HepG2 (cell line): ENCODE results near the gene PLCL2. TPM values are rescaled to one million over a fixed set of nuclear protein-coding genes. Genes with fewer than 3 reads are reported as not detected.

Source experiments
- ATAC-seq: fragments of 200-7000 bp; cut with Tn5 transposase; 3 replicates; pipeline ENCODE4 v1.9.1; 2020; ENCODE audit warnings: mild to moderate bottlenecking, moderate library complexity
- BruUV-seq: library from RNA; stranded (reverse); fragments of 400-500 nt; replicated peaks from 2 replicates; lab custom pipeline; 2021; lab: Mats Ljungman, UMichigan
- CTCF ChIA-PET: fragments of 300-600 bp; formaldehyde crosslinking; extraction: SDS; loops from one replicate; lab custom pipeline; 2021; ENCODE audit warnings: low total read pairs, inconsistent platforms, low intra/inter-chr PET ratio; lab: Yijun Ruan, JAX
- POLR2A ChIA-PET: fragments of 350-600 bp; sonication (Branson Sonifier 250); formaldehyde crosslinking; loops from one replicate; lab custom pipeline; 2020; ENCODE audit warnings: antibody characterized with exemption, inconsistent platforms; lab: Yijun Ruan, JAX
- DNase-seq: peaks from one replicate; pipeline ENCODE4 v3.0.0-alpha.2; 2015; ENCODE audit warnings: low spot score
- FAIRE-seq: peaks from 3 replicates; lab custom pipeline; 2011; peaks lifted over from hg19 to GRCh38; lab: Jason Lieb, UNC
- H2AFZ ChIP-seq: one replicate; pipeline ENCODE4 v1.6.1; 2011; ENCODE audit warnings: low read length, inconsistent platforms
- H3K27ac ChIP-seq: fragments of 300-600 bp; 3 replicates; pipeline ENCODE4 v1.8.0; 2011; ENCODE audit warnings: mixed run types, mild to moderate bottlenecking, mixed read lengths, low read length, inconsistent platforms; ENCODE audit not compliant: insufficient read depth; ENCODE audit errors: extremely low read length
- H3K27me3 ChIP-seq, 2 experiments: fragments of 200-600 bp in 1 of 2; 2 replicates in 1 of 2; 3 replicates in 1 of 2; pipeline versions ENCODE4 v1.6.0 to v1.8.0; 2011; ENCODE audit warnings: low read length in 2 of 2, mild to moderate bottlenecking in 2 of 2, moderate library complexity in 2 of 2, inconsistent platforms in 1 of 2; ENCODE audit not compliant: insufficient read depth in 2 of 2, control insufficient read depth in 1 of 2
- H3K36me3 ChIP-seq, 2 experiments: fragments of 200-600 bp in 1 of 2; replicated peaks in 1 of 2; 2 replicates in 1 of 2; 3 replicates in 1 of 2; pipeline versions ENCODE4 v1.5.1 to v1.8.0; 2011; ENCODE audit warnings: low read length in 2 of 2, inconsistent platforms in 1 of 2; ENCODE audit not compliant: insufficient read depth in 2 of 2, control insufficient read depth in 1 of 2
- H3K4me1 ChIP-seq: 2 replicates; pipeline ENCODE4 v1.5.1; 2012; ENCODE audit warnings: low read length, inconsistent platforms; ENCODE audit not compliant: insufficient read depth
- H3K4me2 ChIP-seq: 2 replicates; pipeline ENCODE4 v1.6.0; 2011; ENCODE audit warnings: low read depth, low read length, inconsistent platforms
- H3K4me3 ChIP-seq, 3 experiments: fragments of 200-600 bp in 1 of 3; sonication (generic), shearing (Covaris generic) in 1 of 3; replicated peaks in 1 of 3; 2 replicates each; pipeline ENCODE4 v1.5.1; 2011 to 2016; ENCODE audit warnings: low read length in 3 of 3, inconsistent platforms in 2 of 3, low read depth in 2 of 3, mild to moderate bottlenecking in 2 of 3, control low read depth in 1 of 3, mixed read lengths in 1 of 3; ENCODE audit not compliant: insufficient read depth in 1 of 3
- H3K79me2 ChIP-seq: one replicate; pipeline ENCODE4 v1.6.1; 2011; ENCODE audit warnings: low read length, inconsistent platforms; ENCODE audit not compliant: insufficient read depth
- H3K9ac ChIP-seq: 2 replicates; pipeline ENCODE4 v1.6.0; 2011; ENCODE audit warnings: mild to moderate bottlenecking, low read depth, low read length, inconsistent platforms; ENCODE audit not compliant: insufficient read depth
- H3K9me3 ChIP-seq: 2 replicates; pipeline ENCODE4 v1.5.1; 2012; ENCODE audit warnings: mild to moderate bottlenecking, low read length
- H4K20me1 ChIP-seq: 2 replicates; pipeline ENCODE4 v1.6.0; 2011; ENCODE audit warnings: inconsistent platforms, mild to moderate bottlenecking, low read length, moderate library complexity; ENCODE audit not compliant: insufficient read depth
- HNRNPL ChIP-seq: fragments of 200-400 bp; formaldehyde crosslinking; IDR thresholded peaks from 2 replicates; pipeline ENCODE4 v1.6.1; 2017; ENCODE audit warnings: mild to moderate bottlenecking, low read depth, low read length
- KLF11 ChIP-seq: IDR thresholded peaks from 2 replicates; pipeline ENCODE4 v1.6.1; 2016; ENCODE audit warnings: missing compliant biosample characterization
- KMT2B ChIP-seq: IDR thresholded peaks from 2 replicates; pipeline ENCODE4 v1.6.1; 2016; ENCODE audit warnings: missing genetic modification reagents, missing compliant biosample characterization
- MXI1 ChIP-seq: IDR thresholded peaks from 3 replicates; pipeline ENCODE4 v1.6.1; 2012; ENCODE audit warnings: low read depth, low read length, inconsistent platforms, borderline replicate concordance
- SATB2 ChIP-seq: sonication (generic); formaldehyde crosslinking; IDR thresholded peaks from 2 replicates; pipeline ENCODE4 v1.5.0; 2020; ENCODE audit warnings: missing genetic modification reagents
- SIN3A ChIP-seq: IDR thresholded peaks from 2 replicates; pipeline ENCODE4 v1.6.1; 2011; ENCODE audit warnings: low read depth, mild to moderate bottlenecking, control low read depth, low read length, borderline replicate concordance
- ZBTB8A ChIP-seq: sonication (generic); formaldehyde crosslinking; IDR thresholded peaks from 2 replicates; pipeline ENCODE4 v1.4.0; 2020; ENCODE audit warnings: mild to moderate bottlenecking, low read depth, missing genetic modification reagents, borderline replicate concordance
- ZNF3 ChIP-seq: IDR thresholded peaks from 2 replicates; pipeline ENCODE4 v1.7.0; 2017; ENCODE audit warnings: inconsistent platforms
- ZNF432 ChIP-seq: sonication (generic); formaldehyde crosslinking; IDR thresholded peaks from 2 replicates; pipeline ENCODE4 v1.5.0; 2020; ENCODE audit warnings: missing genetic modification reagents, mild to moderate bottlenecking, borderline replicate concordance
- ZNF501 ChIP-seq: sonication (generic); formaldehyde crosslinking; IDR thresholded peaks from 2 replicates; pipeline ENCODE4 v1.5.1; 2020; ENCODE audit warnings: mild to moderate bottlenecking, moderate library complexity, missing genetic modification reagents
- ZNF788 ChIP-seq: sonication (generic); formaldehyde crosslinking; IDR thresholded peaks from 2 replicates; pipeline ENCODE4 v1.5.0; 2020; ENCODE audit warnings: mild to moderate bottlenecking, missing genetic modification reagents, borderline replicate concordance
- WGBS: methylation state at CpG from one replicate; pipeline ENCODE4 v1.1.6; 2017; ENCODE audit warnings: low lambda C conversion rate; 5-methylcytosine and 5-hydroxymethylcytosine counted together
- in situ Hi-C: cut with HindIII; loops from 2 replicates; pipeline ENCODE4 v1.10.0; 2017; ENCODE audit warnings: low pct_unique_long_range_greater_than_20kb; ENCODE audit not compliant: extremely low pct_ligation_motif_present
- intact Hi-C: fragments of 100-400 bp; cut with micrococcal nuclease; formaldehyde crosslinking; loops from one replicate; pipeline ENCODE4 v1.10.0; 2022; ENCODE audit not compliant: unreplicated experiment
- polyA plus RNA-seq, 8 experiments: library from polyadenylated mRNA; depleted of rRNA in 3 of 8; stranded (reverse) in 7 of 8; unstranded in 1 of 8; fragments of >200 nt; fragmentation: Illumina TruSeq in 4 of 8; extraction: Trizol in 4 of 8; gene quantifications; 2 replicates each; pipeline versions ENCODE4 v1.2.1 to v1.2.3, GENCODE V29; 2011 to 2016; ENCODE audit warnings: low read depth in 4 of 8, missing spikeins in 1 of 8, mixed read lengths in 1 of 8; ENCODE audit not compliant: insufficient read depth in 1 of 8
- total RNA-seq, 5 experiments: library from RNA; depleted of rRNA; stranded (reverse); fragments of >200 nt; fragmentation: Illumina TruSeq; extraction: Trizol; gene quantifications; 2 replicates each; pipeline ENCODE4 v1.2.3, GENCODE V29; 2016; ENCODE audit warnings: low read depth in 1 of 5
- TF ChIP-seq, protein P1 (sequence below): sonication (generic); formaldehyde crosslinking; IDR thresholded peaks from 2 replicates; pipeline ENCODE4 v1.8.1; 2023; ENCODE audit warnings: mild to moderate bottlenecking, missing genetic modification reagents
- TF ChIP-seq, protein P2 (sequence below): IDR thresholded peaks from 2 replicates; pipeline ENCODE4 v1.6.1; 2016; ENCODE audit warnings: low read depth, control low read depth
- TF ChIP-seq, protein P3 (sequence below): sonication (generic); formaldehyde crosslinking; IDR thresholded peaks from 2 replicates; pipeline ENCODE4 v1.8.1; 2023; ENCODE audit warnings: missing genetic modification reagents, mild to moderate bottlenecking, borderline replicate concordance
- TF ChIP-seq, protein P4 (sequence below): sonication (generic); formaldehyde crosslinking; IDR thresholded peaks from 2 replicates; pipeline ENCODE4 v1.4.0; 2020; ENCODE audit warnings: mild to moderate bottlenecking, missing genetic modification reagents

The PLCL2 gene
- total and polyA plus RNA-seq, 2 of the 13 experiments (the other 11 are each of a cell fraction or from before 2014, with no cell fraction given), result not detected

DNA sequence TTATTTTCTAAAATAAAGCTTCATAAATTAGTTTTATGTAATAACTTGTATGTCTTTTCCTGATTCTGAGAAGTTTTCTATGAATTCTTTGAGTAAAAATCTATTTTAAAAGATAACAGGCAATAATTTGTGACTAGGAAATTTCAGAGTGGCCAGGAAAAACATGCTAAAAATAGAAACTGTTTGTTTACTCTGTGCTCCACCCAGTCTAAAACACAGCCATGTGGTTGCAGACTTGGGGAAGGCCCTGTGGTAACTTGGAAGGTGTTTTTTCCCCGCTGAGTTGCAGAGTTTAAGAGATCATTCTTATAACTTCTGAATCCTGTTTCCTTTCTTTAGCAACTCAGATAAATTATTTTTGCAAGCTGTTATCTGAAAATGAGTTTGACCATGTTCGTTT is 21.9 kb downstream of the PLCL2 start:
- DNase-seq (no peak), FAIRE-seq (no peak)
- POLR2A ChIA-PET, result no interaction called here
- Histone ChIP-seq H2AFZ (no peak overlapping the region), H3K4me2 (no peak overlapping the region), H3K36me3 (no peaks in the 10 kb centered on the region), H3K79me2 (no peaks in the 10 kb centered on the region), H3K4me1 (no peaks in the 10 kb centered on the region), H3K27me3 (no peaks in the 10 kb centered on the region), H3K9ac (no peak overlapping the region)
- intact Hi-C loops (no loop called here), in situ Hi-C loops (no loop called here)
- 0% methylated on average over 1 of the region's 2 CpGs for WGBS
- TF ChIP-seq ZNF501 (no peak), ZNF788 (no peak), ZNF432 (CRISPR knock-in tag) (no peak), ZBTB8A (CRISPR knock-in tag) (no peak), SIN3A (no peak), SATB2 (CRISPR knock-in tag) (no peak), MXI1 (no peak), KLF11 (no peak), ZNF3 (no peak), KMT2B (CRISPR knock-in tag) (no peak), HNRNPL (no peak)
- TF ChIP-seq, protein P1, sequence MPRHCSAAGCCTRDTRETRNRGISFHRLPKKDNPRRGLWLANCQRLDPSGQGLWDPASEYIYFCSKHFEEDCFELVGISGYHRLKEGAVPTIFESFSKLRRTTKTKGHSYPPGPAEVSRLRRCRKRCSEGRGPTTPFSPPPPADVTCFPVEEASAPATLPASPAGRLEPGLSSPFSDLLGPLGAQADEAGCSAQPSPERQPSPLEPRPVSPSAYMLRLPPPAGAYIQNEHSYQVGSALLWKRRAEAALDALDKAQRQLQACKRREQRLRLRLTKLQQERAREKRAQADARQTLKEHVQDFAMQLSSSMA (CRISPR knock-in tag), result no peak
- TF ChIP-seq, protein P2, sequence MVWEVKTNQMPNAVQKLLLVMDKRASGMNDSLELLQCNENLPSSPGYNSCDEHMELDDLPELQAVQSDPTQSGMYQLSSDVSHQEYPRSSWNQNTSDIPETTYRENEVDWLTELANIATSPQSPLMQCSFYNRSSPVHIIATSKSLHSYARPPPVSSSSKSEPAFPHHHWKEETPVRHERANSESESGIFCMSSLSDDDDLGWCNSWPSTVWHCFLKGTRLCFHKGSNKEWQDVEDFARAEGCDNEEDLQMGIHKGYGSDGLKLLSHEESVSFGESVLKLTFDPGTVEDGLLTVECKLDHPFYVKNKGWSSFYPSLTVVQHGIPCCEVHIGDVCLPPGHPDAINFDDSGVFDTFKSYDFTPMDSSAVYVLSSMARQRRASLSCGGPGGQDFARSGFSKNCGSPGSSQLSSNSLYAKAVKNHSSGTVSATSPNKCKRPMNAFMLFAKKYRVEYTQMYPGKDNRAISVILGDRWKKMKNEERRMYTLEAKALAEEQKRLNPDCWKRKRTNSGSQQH (CRISPR knock-in tag), result no peak
- TF ChIP-seq, protein P3, sequence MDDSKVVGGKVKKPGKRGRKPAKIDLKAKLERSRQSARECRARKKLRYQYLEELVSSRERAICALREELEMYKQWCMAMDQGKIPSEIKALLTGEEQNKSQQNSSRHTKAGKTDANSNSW (CRISPR knock-in tag), result no peak
- TF ChIP-seq, protein P4, sequence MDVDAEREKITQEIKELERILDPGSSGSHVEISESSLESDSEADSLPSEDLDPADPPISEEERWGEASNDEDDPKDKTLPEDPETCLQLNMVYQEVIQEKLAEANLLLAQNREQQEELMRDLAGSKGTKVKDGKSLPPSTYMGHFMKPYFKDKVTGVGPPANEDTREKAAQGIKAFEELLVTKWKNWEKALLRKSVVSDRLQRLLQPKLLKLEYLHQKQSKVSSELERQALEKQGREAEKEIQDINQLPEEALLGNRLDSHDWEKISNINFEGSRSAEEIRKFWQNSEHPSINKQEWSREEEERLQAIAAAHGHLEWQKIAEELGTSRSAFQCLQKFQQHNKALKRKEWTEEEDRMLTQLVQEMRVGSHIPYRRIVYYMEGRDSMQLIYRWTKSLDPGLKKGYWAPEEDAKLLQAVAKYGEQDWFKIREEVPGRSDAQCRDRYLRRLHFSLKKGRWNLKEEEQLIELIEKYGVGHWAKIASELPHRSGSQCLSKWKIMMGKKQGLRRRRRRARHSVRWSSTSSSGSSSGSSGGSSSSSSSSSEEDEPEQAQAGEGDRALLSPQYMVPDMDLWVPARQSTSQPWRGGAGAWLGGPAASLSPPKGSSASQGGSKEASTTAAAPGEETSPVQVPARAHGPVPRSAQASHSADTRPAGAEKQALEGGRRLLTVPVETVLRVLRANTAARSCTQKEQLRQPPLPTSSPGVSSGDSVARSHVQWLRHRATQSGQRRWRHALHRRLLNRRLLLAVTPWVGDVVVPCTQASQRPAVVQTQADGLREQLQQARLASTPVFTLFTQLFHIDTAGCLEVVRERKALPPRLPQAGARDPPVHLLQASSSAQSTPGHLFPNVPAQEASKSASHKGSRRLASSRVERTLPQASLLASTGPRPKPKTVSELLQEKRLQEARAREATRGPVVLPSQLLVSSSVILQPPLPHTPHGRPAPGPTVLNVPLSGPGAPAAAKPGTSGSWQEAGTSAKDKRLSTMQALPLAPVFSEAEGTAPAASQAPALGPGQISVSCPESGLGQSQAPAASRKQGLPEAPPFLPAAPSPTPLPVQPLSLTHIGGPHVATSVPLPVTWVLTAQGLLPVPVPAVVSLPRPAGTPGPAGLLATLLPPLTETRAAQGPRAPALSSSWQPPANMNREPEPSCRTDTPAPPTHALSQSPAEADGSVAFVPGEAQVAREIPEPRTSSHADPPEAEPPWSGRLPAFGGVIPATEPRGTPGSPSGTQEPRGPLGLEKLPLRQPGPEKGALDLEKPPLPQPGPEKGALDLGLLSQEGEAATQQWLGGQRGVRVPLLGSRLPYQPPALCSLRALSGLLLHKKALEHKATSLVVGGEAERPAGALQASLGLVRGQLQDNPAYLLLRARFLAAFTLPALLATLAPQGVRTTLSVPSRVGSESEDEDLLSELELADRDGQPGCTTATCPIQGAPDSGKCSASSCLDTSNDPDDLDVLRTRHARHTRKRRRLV (CRISPR knock-in tag), result no peak
- TF ChIP-seq, all 625 proteins: peak for 0
- Histone ChIP-seq H3K4me3 (no peak overlapping the region), H3K27ac (no peak overlapping the region), H4K20me1 (no peaks in the 10 kb centered on the region), H3K9me3 (no peaks in the 10 kb centered on the region)
- ATAC-seq, result no peak
- BruUV-seq, result no TSS peak
- CTCF ChIA-PET, result no interaction called here
